GM21423 (cell line): Measurements from ENCODE around the gene SOX8.
"Not testable (repeated sequence)": the region's sequence is repeated elsewhere in the genome, so short reads cannot be mapped to it uniquely, and the experiment has no call there.

Experiments used
- ATAC-seq: cut with Tn5 transposase; IDR thresholded peaks from one replicate; pipeline ENCODE4 v1.9.1; 2021; ENCODE audit warnings: mild to moderate bottlenecking, moderate library complexity; ENCODE audit not compliant: unreplicated experiment

SOX8 gene

GRCh38 chr16:953818-954217 lies 27.8 kb upstream of the SOX8 start:
- ATAC-seq, result not testable (repeated sequence)

GRCh38 chr16:955766-956165 lies 25.8 kb upstream of the SOX8 start:
- not testable (repeated sequence) for ATAC-seq

- no peak for ATAC-seq
Measured at GRCh38 chr16:959232-960040, 22.1 kb upstream of the SOX8 start.

- no peak for ATAC-seq
Measured at GRCh38 chr16:962366-962765, 19.2 kb upstream of the SOX8 start.

GRCh38 chr16:962901-963814 lies 18.4 kb upstream of the SOX8 start:
- ATAC-seq, result no peak

GRCh38 chr16:963913-964312 lies 17.7 kb upstream of the SOX8 start:
- no peak for ATAC-seq

GRCh38 chr16:964356-965035 lies 17.1 kb upstream of the SOX8 start:
- no peak for ATAC-seq

GRCh38 chr16:965036-965395 lies 16.6 kb upstream of the SOX8 start:
- no peak for ATAC-seq

GRCh38 chr16:965487-965886 lies 16.1 kb upstream of the SOX8 start:
- no peak for ATAC-seq

- ATAC-seq, result no peak
Measured at GRCh38 chr16:966035-966434, 15.5 kb upstream of the SOX8 start.

- no peak for ATAC-seq
Measured at GRCh38 chr16:966505-966904, 15.1 kb upstream of the SOX8 start.

GRCh38 chr16:967077-967541 lies 14.5 kb upstream of the SOX8 start:
- no peak for ATAC-seq

- no peak for ATAC-seq
Measured at GRCh38 chr16:967546-968295, 13.8 kb upstream of the SOX8 start.

GRCh38 chr16:968620-969019 lies 12.9 kb upstream of the SOX8 start:
- no peak for ATAC-seq

- ATAC-seq, result no peak
Measured at GRCh38 chr16:969508-970385, 11.8 kb upstream of the SOX8 start.

GRCh38 chr16:970386-970765 lies 11.2 kb upstream of the SOX8 start:
- ATAC-seq, result no peak

- ATAC-seq, result peak; percentile 83
Measured at GRCh38 chr16:970766-971581, 10.6 kb upstream of the SOX8 start, which contains the start of gene LMF1. TSS of gene LMF1 (minus strand) at chr16:970984. CDS start at chr16:970980, 4 bp downstream.

GRCh38 chr16:971582-971905 lies 10.0 kb upstream of the SOX8 start:
- no peak for ATAC-seq

GRCh38 chr16:971981-972315 lies 9.6 kb upstream of the SOX8 start:
- ATAC-seq, result no peak
